ENCODE data around the gene STAG1. TPM values are rescaled to one million over a fixed set of nuclear protein-coding genes. Genes with fewer than 3 reads are reported as not detected.

STAG1 gene
- total and polyA plus RNA-seq, 2 of the 13 experiments (the other 11 are each of a cell fraction or from before 2014, with no cell fraction given): 6.2 to 25.9 TPM

DNA sequence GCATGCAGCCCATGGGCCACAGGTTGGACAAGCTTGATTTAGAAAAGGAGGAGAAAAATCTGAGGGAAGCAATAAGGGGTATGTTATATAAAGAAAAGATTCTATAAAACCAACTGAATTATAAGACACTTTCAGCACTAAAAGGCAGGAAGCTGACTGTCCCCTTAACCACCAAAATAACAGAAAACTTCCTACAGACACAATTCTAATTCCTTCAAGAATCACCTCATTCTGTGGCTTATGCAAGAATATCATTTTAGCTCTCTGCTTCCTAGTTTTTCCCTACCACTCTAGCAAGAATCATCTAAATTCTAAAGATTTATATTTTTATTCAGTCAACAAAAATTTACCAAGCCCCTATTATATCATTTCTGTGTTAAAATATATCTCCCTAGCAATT lies 6.3 kb downstream of the STAG1 start (continued):
- TF ChIP-seq ZNF33A (CRISPR knock-in tag; IDR thresholded peaks at IDR 0.05; ENCODE audit: borderline replicate concordance): no peak

- Histone ChIP-seq H3K4me3 (replicated peaks in 1 of 3; ENCODE audit: insufficient read depth in 1 of 3, low read depth in 2 of 3, low read length in 3 of 3) (no peak overlapping the region), H3K4me2 (ENCODE audit: low read depth, low read length) (no peak overlapping the region), H3K27ac (ENCODE audit: extremely low read length, insufficient read depth, low read length) (no peak overlapping the region), H3K9me3 (ENCODE audit: low read length) (0 out of 2 replicates have a peak, but pooled peaks cover 4% of the 10 kb centered on the region), H3K27me3 (ENCODE audit: control insufficient read depth in 1 of 2, insufficient read depth in 2 of 2, low read length in 2 of 2) (no peaks in the 10 kb centered on the region), H2AFZ (ENCODE audit: low read length) (no peak overlapping the region), H3K4me1 (ENCODE audit: insufficient read depth, low read length) (peaks cover 17% of the 10 kb centered on the region), H3K79me2 (ENCODE audit: insufficient read depth, low read length) (peaks cover 88% of the 10 kb centered on the region), H3K9ac (ENCODE audit: insufficient read depth, low read depth, low read length) (no peak overlapping the region), H4K20me1 (ENCODE audit: insufficient read depth, low read length) (no peaks in the 10 kb centered on the region), H3K36me3 (replicated peaks in 1 of 2; ENCODE audit: control insufficient read depth in 1 of 2, insufficient read depth in 2 of 2, low read length in 2 of 2) (no peaks in the 10 kb centered on the region; a peak in 1 of 5 replicates)
- CTCF ChIA-PET (ENCODE audit: low intra/inter-chr PET ratio, low total read pairs): no interaction called here
- WGBS (ENCODE audit: low lambda C conversion rate): 94% methylated on average over 2 of the region's 2 CpGs
- in situ Hi-C loops (cut with HindIII; ENCODE audit: extremely low pct_ligation_motif_present, low pct_unique_long_range_greater_than_20kb): loop anchor here (25.0 kb wide), 1 partner anchor 179 kb away; no protein-coding TSS in a partner anchor
- TF ChIP-seq ZSCAN30 (CRISPR knock-in tag; IDR thresholded peaks at IDR 0.05) (no peak), RAD21 (CRISPR knock-in tag; IDR thresholded peaks at IDR 0.05) (no peak), ZNF780A (CRISPR knock-in tag; IDR thresholded peaks at IDR 0.05) (no peak), FOSL1 (CRISPR knock-in tag; IDR thresholded peaks at IDR 0.05; ENCODE audit: borderline replicate concordance) (no peak), NCOA2 (CRISPR knock-in tag; IDR thresholded peaks at IDR 0.05) (no peak), SMAD1 (CRISPR knock-in tag; IDR thresholded peaks at IDR 0.05; ENCODE audit: borderline replicate concordance, low read depth) (no peak), REXO4 (CRISPR knock-in tag; IDR thresholded peaks at IDR 0.05; ENCODE audit: borderline replicate concordance) (no peak), EHMT2 (IDR thresholded peaks at IDR 0.05; ENCODE audit: borderline replicate concordance, low read depth, low read length) (no peak), ZNF562 (CRISPR knock-in tag; IDR thresholded peaks at IDR 0.05; ENCODE audit: borderline replicate concordance) (no peak), TCF7L2 (IDR thresholded peaks at IDR 0.05; ENCODE audit: low read depth, low read length) (no peak), HNRNPLL (IDR thresholded peaks at IDR 0.05; ENCODE audit: low read depth, low read length, poor library complexity, severe bottlenecking) (no peak), GLMP (CRISPR knock-in tag; IDR thresholded peaks at IDR 0.05; ENCODE audit: borderline replicate concordance) (no peak), NFE2L1 (CRISPR knock-in tag; IDR thresholded peaks at IDR 0.05; ENCODE audit: borderline replicate concordance) (no peak), BORCS8-MEF2B (CRISPR knock-in tag; IDR thresholded peaks at IDR 0.05) (no peak), NFIB (CRISPR knock-in tag; IDR thresholded peaks at IDR 0.05; ENCODE audit: borderline replicate concordance) (no peak)
- TF ChIP-seq, protein P1, sequence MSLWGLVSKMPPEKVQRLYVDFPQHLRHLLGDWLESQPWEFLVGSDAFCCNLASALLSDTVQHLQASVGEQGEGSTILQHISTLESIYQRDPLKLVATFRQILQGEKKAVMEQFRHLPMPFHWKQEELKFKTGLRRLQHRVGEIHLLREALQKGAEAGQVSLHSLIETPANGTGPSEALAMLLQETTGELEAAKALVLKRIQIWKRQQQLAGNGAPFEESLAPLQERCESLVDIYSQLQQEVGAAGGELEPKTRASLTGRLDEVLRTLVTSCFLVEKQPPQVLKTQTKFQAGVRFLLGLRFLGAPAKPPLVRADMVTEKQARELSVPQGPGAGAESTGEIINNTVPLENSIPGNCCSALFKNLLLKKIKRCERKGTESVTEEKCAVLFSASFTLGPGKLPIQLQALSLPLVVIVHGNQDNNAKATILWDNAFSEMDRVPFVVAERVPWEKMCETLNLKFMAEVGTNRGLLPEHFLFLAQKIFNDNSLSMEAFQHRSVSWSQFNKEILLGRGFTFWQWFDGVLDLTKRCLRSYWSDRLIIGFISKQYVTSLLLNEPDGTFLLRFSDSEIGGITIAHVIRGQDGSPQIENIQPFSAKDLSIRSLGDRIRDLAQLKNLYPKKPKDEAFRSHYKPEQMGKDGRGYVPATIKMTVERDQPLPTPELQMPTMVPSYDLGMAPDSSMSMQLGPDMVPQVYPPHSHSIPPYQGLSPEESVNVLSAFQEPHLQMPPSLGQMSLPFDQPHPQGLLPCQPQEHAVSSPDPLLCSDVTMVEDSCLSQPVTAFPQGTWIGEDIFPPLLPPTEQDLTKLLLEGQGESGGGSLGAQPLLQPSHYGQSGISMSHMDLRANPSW (CRISPR knock-in tag; IDR thresholded peaks at IDR 0.05; ENCODE audit: borderline replicate concordance): no peak
- no peak for DNase-seq (ENCODE audit: low spot score)
- BruUV-seq (replicated peaks): no TSS peak
- ATAC-seq: 0 out of 3 replicates have a peak, but pooled peaks have one; percentile 36
- FAIRE-seq: no peak
- intact Hi-C loops (cut with micrococcal nuclease; ENCODE audit: unreplicated experiment): no loop called here
- POLR2A ChIA-PET: interaction anchor here (1.6 kb wide), 1 partner anchor 11 kb away, joined by 5 read pairs; the partner anchor contains the start of gene STAG1
Measured at GRCh38 chr3:136741063-136741462, 11.1 kb downstream of the STAG1 start.

Data from HepG2 (cell line).